Measurements from ENCODE around the gene TMEM87A.

The TMEM87A gene

GRCh38 chr15:42202653-42203052 is 70.6 kb downstream of the TMEM87A start:
- no peak for DNase-seq (ENCODE audit: low spot score)

DNA sequence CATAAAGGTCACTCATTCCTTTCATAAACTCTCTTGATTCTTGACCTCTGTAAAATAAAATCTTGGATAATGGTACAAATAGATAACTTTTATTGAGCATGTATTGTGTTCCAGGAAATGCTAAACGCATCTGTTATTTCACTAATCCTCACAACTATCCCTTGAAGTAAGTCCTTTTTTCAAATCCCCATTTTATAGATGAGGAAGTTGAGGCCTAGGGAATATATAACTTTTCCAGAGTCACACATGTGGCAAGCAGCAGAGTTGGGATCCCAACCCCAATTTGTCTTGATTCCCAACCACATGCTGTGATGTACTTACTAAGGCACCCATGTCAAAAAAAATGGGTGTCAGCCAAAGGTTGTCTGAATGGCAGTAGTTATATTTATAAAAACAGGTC is 71.4 kb downstream of the TMEM87A start:
- no peak for DNase-seq (ENCODE audit: low spot score)

DNA sequence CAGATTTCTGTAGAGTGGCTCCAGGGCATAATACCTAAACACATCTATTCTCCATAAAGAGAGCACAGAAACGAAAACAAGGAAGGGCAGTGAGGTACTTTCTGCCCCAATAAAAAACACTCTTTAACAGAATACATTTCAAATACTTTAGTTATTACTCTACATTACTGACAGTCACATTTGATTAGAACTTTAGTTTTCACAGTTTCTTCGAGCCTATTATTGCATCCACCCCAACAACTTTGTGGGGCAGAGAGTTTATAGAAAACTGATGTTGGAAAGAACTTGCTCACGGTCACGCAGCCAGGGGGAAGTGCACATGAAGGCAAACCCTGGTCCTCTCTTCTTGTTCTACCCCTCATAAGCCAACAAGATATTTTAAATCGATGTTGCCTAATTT is 74.1 kb downstream of the TMEM87A start:
- DNase-seq (ENCODE audit: low spot score): no peak

DNA sequence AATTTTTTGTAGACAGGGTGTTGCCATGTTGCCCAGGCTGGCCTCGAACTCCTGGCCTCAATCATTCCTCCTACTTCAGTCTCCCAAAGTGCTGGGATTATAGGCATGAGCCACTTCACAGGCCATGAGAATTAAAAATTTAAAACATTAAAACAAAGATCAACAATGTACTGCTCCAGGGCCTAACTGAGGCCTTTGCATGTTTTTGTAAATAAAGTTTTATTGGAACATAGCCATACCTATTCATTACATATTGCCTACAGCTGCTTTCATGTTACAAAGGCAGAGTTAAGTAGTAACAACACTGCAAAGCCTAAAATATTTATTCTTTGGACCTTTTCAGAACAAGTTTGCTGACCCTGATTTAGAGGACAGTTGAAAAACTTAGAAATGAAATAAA is 74.7 kb downstream of the TMEM87A start:
- no peak for DNase-seq (ENCODE audit: low spot score)

DNA sequence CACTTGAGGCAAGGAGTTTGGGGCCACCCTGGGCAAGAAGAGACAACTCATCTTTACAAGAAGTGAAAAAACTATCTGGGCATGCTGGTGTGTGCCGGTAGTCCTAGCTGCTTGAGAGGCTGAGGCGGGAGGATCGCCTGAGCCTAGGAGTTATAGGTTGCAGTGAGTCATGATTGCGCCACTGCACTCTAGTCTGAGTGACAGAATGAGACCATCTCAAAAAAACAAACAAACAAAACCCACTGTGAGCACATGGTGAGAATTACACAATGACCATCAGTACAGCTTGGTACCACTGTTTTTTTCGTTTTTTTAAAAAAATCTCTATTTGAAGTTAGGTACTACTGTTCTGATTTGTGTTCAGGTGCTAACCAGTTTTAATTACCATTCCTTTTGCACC is 78.7 kb downstream of the TMEM87A start:
- DNase-seq (ENCODE audit: low spot score): no peak

DNA sequence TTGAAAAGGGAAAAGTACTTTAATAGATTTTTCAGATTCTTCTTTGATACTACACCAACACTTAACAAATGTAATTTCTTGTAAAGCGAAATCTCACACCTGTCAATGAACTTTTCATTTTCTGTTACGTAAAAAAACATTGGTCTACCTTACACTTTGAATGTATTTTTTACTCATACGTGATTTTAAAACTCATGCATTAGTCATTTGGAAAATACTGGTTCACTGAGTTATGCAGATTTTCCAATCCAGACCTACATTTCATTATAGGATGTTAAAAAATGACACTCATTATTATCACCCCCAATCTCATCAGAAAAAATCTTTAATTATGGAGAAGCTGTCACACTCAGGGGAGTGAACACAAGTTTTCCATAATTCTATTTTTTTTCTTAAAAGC is 79.8 kb downstream of the TMEM87A start:
- DNase-seq (ENCODE audit: low spot score): no peak

- DNase-seq (ENCODE audit: low spot score): no peak
Measured at GRCh38 chr15:42191610-42192346, 81.5 kb downstream of the TMEM87A start.

DNA sequence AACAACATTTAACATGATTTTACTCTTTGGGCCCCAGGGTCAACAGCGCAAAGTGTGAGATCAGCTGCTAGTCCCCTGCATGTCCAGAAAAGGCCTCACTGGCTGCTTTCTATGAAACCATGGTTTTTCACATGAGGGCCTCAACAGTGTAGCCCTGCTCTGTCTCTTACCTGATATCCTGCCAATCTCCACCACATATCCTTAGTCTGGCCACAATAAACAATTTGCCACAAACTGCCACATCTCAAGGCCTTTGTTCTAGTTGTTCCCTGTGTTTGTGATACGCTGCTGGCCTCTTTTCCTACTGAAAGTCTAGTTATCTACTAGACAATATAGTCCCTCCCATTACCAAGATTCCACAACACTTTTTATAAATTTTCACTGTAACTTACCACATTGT is 82.9 kb downstream of the TMEM87A start:
- no peak for DNase-seq (ENCODE audit: low spot score)

- DNase-seq (ENCODE audit: low spot score): no peak
Measured at GRCh38 chr15:42185801-42186200, 87.4 kb downstream of the TMEM87A start.

DNA sequence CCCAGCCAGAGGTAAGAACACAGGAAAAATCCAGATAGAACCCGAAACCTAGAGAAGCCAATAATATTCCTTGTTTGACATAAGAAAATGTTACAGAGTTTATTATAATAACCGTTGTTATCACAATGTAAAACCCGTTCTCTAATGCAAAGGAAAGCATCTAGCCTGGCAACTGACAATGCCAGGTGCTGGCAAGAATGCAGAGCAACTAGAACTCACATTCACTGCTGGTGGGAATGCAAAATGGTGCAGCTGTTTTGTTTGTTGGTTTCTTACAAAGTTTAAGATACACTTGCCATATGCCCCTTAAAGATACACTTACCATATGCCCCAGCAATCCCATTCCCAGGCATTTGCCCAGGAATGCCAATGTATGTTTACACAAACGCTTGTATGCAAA is 88.5 kb downstream of the TMEM87A start:
- no peak for DNase-seq (ENCODE audit: low spot score)

GRCh38 chr15:42184296-42184695 is 88.9 kb downstream of the TMEM87A start:
- no peak for DNase-seq (ENCODE audit: low spot score)

GRCh38 chr15:42182961-42183360 is 90.3 kb downstream of the TMEM87A start:
- DNase-seq (ENCODE audit: low spot score): no peak

- DNase-seq (ENCODE audit: low spot score): no peak
Measured at GRCh38 chr15:42182328-42182886, 90.8 kb downstream of the TMEM87A start.

DNA sequence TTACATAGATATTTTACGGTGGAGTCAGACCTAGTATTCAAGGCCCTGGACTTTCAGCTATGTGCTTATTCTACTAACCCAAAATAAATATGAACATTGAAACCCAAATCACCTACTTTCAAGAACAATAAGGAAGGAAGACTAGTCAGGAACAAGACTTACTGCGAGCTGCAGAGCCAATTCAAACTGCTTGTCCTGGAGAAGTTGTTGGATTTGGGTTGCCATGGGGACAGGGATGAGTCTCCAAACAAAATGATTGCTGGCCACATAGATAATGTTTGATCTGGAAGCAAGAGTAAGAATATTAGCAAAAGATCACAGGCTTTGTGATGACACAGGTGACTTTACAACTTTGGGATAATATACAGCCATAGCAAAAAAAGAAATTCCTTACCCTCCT is 95.2 kb downstream of the TMEM87A start:
- DNase-seq (ENCODE audit: low spot score): no peak

- DNase-seq (ENCODE audit: low spot score): no peak
Measured at GRCh38 chr15:42175671-42176070, 97.6 kb downstream of the TMEM87A start.

DNA sequence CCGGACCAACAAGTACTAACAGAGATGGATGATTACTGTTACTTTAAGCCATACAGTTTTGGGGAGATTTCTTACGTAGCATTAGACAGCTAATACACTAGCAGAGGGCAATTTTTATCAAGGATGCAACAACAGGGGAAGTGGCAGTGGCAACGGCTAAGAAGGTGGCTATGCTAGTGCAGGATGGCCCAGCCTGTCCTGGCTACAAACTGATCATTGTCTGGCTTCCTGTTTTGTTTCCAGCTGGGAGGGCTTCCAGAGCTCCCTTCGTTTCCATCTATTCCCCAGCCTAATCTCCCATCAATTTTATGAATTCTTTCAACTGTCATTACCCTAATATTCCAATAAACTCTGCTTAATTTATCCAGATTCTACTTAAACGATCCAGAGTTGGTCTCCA is 100.8 kb downstream of the TMEM87A start:
- DNase-seq (ENCODE audit: low spot score): no peak

- no peak for DNase-seq (ENCODE audit: low spot score)
Measured at GRCh38 chr15:42171795-42172194, 101.4 kb downstream of the TMEM87A start.

GRCh38 chr15:42171122-42171521 is 102.1 kb downstream of the TMEM87A start:
- no peak for DNase-seq (ENCODE audit: low spot score)

DNA sequence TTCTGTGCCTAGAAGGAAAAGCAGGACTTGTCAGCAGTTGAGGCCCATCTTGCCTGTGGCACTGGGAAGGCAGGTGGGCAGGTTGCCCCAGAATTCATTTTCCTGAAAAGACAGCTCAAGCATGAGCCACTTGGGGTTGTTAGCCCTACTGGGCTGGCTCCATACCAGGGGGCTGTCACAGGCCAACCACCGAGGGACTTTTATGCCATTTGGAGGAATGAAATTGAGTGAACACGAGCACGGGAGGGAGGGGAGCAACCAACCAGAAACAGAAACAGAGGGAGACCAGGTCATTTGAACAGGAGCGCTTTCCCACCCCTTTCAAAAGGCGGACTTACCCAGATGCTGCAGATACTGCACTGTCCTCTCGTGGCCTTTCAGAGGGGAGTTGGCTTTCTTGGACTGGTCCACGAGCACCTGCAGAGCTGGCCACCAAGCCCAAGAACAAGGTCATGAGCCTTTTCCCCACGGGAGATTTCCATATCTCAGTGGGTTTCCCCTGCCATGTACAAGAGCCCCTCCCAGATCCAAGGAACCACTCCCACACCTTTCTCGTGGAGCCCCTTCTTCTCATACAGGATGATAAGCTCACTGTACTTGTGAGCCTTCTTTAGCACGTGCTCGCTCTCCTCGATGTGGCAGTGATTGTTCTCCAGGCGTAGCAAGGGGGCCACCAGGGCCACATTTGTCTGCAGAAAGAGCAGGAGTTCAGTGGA is 106.8 kb downstream of the TMEM87A start:
- no peak for DNase-seq (ENCODE audit: low spot score)

DNA sequence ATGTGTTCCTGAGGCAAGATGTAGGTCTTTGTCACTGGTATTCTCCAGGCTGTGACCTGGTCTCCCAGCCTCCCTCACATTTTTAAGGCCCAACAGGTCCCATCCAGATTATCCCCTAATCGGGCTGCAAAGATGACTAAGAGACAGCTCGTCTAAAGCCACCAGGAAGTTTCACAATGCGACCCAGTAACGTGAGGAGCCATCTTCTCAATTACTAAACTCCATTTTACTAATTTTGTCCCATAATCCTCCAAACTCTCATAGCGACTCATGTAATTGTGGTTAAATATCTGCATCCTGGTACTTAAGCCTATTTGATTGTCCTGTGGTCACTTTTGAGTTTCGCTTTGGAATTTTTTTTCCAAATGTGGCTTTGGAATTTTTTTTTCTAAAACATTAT is 108.1 kb downstream of the TMEM87A start:
- no peak for DNase-seq (ENCODE audit: low spot score)

DNA sequence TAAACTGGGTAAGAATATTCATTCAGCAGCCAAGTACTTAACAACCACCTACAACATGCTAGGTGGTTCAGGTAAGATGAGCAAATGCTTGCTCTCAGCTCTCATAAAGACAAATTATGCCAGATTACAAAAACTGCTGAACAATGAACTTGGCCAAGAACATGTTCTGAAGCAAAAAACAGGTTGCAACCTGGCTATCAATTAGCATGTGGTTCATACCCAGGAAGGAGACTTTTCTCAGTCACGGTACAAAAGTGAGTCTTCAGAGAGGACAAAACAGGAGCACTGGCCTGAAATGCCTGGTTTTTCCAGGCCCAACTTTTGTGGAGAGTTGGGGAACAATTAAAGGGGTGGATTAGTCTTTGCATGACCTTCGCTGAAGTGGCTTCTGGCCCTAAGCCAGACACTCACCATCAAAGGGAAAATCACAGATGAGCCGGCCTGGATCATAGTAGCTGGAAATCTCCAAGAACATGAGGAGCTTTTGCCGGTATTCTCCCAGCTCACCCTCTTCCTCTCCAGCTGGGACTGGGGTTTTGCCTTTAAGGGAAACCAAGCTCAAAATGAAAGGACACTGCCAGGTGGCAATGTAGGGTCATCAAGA is 109.2 kb downstream of the TMEM87A start:
- DNase-seq (ENCODE audit: low spot score): no peak

DNA sequence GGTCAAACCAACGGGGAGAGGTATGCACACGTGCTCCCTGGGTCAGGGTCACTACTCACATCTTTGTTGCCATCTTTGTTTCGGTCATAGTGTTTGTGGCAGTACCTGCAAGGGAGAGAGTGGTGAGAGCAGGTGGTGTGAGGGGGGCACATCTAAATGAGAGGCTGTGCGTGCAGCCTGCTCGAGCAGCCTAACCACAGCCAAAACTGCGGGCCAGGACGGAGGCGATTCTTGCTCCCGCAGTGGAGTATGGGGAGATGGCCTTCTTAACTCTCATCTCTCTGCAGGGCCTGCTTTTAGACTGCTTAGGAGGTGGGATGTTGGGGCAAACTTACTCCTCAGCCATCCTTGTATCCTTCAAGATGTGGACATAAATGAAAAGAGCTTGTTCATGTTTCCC is 109.9 kb downstream of the TMEM87A start:
- DNase-seq (ENCODE audit: low spot score): no peak
